Mucosa of rectum (tissue), 2 donors: ENCODE data around the gene RASSF3.

Experiments
- H3K27ac ChIP-seq, 2 donors: one replicate each; pipeline ENCODE4 v1.7.0; 2013; ENCODE audit warnings: inconsistent platforms in 2 of 2, low read depth in 2 of 2, low read length in 2 of 2
- H3K27me3 ChIP-seq, 2 donors: one replicate each; pipeline ENCODE4 v1.7.0; 2013; ENCODE audit warnings: low read length in 2 of 2; ENCODE audit not compliant: control insufficient read depth in 2 of 2, insufficient read depth in 2 of 2
- H3K36me3 ChIP-seq, 2 donors: one replicate each; pipeline ENCODE4 v1.7.0; 2013; ENCODE audit warnings: low read length in 2 of 2; ENCODE audit not compliant: control insufficient read depth in 2 of 2, insufficient read depth in 2 of 2
- H3K4me1 ChIP-seq, 2 donors: one replicate each; pipeline ENCODE4 v1.7.0; 2013; ENCODE audit warnings: low read length in 2 of 2, mild to moderate bottlenecking in 1 of 2; ENCODE audit not compliant: control insufficient read depth in 2 of 2, insufficient read depth in 2 of 2
- H3K4me3 ChIP-seq, 2 donors: one replicate each; pipeline ENCODE4 v1.7.0; 2013; ENCODE audit warnings: low read length in 2 of 2
- H3K9ac ChIP-seq, 2 donors: one replicate each; pipeline ENCODE4 v1.7.0; 2013; ENCODE audit warnings: low read length in 2 of 2, low read depth in 1 of 2, mild to moderate bottlenecking in 1 of 2
- H3K9me3 ChIP-seq, 2 donors: one replicate each; pipeline ENCODE4 v1.7.0; 2013; ENCODE audit warnings: low read length in 2 of 2; ENCODE audit not compliant: control insufficient read depth in 2 of 2
- donor health status: healthy.
- donor health status: Normal muscosa, but diverticular disease.

The RASSF3 gene

DNA sequence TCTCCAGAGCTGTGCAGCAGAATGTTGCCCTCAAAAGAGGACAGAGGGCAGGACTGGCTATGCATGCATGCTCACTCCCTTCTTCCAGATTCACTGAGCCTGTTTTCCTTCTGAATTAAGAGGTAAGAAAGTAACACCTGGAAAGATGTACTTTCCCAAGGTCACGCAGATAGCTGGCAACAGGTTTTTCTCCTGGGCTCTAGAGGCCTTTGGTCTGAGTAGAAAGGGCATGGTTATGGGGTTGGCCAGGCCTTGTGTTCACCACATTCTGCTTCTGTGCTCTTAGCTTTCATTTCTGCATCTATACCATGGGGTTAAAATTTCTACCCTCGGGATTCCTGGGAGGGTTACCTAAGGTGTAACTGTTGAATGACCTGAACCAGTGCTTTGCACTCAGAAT, 57.5 kb downstream of the RASSF3 start:
- no peak overlapping the region for H3K4me3 ChIP-seq
- H3K4me1 ChIP-seq: peaks cover 54 to 62% of the 10 kb centered on the region in 2 donors
- no peaks in the 10 kb centered on the region for H3K27me3 ChIP-seq
- H3K27ac ChIP-seq: peak overlapping the region in 1 of 2 donors; percentile 0
- H3K9me3 ChIP-seq: no peaks in the 10 kb centered on the region
- no peaks in the 10 kb centered on the region for H3K36me3 ChIP-seq
- H3K9ac ChIP-seq: no peak overlapping the region

DNA sequence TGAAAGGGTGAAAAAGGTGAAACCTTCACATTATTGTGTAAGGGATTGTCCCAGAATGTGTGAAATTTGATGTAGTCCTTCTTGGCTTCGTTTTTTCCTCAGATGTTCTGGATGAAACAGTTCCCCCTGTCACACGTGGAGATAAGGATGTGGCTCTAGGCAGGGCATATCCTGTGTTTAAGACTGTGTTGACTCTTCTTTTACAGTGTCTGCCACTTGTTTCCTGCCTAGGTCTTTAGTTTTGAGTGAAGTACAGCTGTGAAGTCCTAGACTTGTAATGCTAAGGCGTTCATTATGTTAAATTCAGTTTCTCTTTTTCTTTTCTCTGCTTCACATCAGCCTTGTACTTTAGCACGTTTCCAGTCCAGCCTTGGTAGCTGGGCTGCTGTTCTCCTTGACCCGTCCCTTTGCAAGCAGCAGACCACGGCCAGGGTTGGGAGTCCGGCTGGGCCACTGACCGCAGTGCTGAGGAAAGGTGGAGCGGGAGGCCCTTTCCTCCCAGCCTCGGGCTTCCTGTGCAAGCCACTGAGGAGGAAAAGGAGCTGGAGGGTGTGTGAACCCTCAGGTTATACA, 59.1 kb downstream of the RASSF3 start:
- H3K9ac ChIP-seq: peak overlapping the region; percentile 10 to 57
- peaks cover 68 to 77% of the 10 kb centered on the region in 2 donors for H3K4me1 ChIP-seq
- H3K4me3 ChIP-seq: peak overlapping the region; percentile 36 to 63
- H3K9me3 ChIP-seq: no peaks in the 10 kb centered on the region
- H3K27ac ChIP-seq: peak overlapping the region; percentile 79 to 92
- H3K36me3 ChIP-seq: no peaks in the 10 kb centered on the region
- H3K27me3 ChIP-seq: no peaks in the 10 kb centered on the region

- Histone ChIP-seq H3K9me3 (no peaks in the 10 kb centered on the region), H3K27ac (peak overlapping the region in 1 of 2 donors; percentile 92)
These were observed 59.7 kb downstream of the RASSF3 start for GRCh38 chr12:64670019-64670418.

DNA sequence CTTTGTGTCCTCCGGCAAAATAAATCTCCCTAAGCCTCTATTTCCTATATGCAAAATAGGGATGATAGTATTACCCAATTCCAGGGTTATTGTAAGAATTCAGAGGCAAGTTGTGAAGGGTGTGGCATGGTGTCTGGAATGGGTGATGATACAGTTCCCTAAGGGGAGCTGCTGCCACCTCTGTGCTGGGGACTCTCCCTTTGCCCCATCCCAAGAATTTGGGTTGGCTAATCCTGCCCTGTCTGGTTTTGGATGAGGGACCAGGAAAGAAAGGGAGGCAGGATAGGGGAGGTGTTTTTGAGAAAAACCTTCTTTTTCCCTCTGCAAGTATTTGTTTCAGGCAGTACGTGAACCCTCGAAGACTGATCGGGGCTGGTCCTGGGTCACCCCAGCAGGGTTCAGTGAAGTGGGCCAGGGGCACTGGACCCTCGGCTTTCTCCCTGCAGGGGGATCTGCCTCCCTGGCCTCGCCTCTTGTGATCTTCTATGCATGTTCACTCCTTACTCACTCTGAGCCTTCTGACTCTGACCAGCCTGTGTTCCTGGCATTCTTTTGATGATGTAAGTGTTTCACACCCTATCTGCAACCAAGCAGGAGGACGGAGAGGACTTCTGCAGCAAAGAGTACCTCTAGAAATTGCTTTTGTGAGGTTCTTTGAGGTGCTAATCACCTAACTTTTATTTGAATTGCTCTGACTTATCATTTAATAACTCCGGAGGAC, 60.8 kb downstream of the RASSF3 start:
- Histone ChIP-seq H3K27ac (peak overlapping the region; percentile 64 to 76), H3K27me3 (no peaks in the 10 kb centered on the region), H3K9me3 (no peaks in the 10 kb centered on the region), H3K9ac (peak overlapping the region in 1 of 2 donors; percentile 36), H3K4me1 (peaks cover 76 to 77% of the 10 kb centered on the region in 2 donors), H3K4me3 (peak overlapping the region in 1 of 2 donors; percentile 13), H3K36me3 (no peaks in the 10 kb centered on the region)

More at GRCh38 chr12:64670019-64670418, 59.7 kb downstream of the RASSF3 start:
- no peaks in the 10 kb centered on the region for H3K36me3 ChIP-seq
- H3K9ac ChIP-seq: peak overlapping the region in 1 of 2 donors; percentile 10
- peak overlapping the region in 1 of 2 donors; percentile 63 for H3K4me3 ChIP-seq
- H3K4me1 ChIP-seq: peaks cover 73 to 79% of the 10 kb centered on the region in 2 donors
- no peaks in the 10 kb centered on the region for H3K27me3 ChIP-seq

GRCh38 chr12:64671681-64672080, 61.4 kb downstream of the RASSF3 start:
- Histone ChIP-seq H3K4me3 (no peak overlapping the region), H3K9me3 (no peaks in the 10 kb centered on the region), H3K27me3 (no peaks in the 10 kb centered on the region), H3K36me3 (no peaks in the 10 kb centered on the region), H3K27ac (peak overlapping the region; percentile 64 to 76), H3K9ac (no peak overlapping the region), H3K4me1 (peaks cover 70 to 74% of the 10 kb centered on the region in 2 donors)

GRCh38 chr12:64672925-64673409, 62.7 kb downstream of the RASSF3 start:
- peak overlapping the region; percentile 78 to 82 for H3K27ac ChIP-seq
- H3K9ac ChIP-seq: peak overlapping the region; percentile 28 to 36
- no peaks in the 10 kb centered on the region for H3K27me3 ChIP-seq
- H3K4me3 ChIP-seq: peak overlapping the region; percentile 1 to 14
- no peaks in the 10 kb centered on the region for H3K9me3 ChIP-seq
- H3K4me1 ChIP-seq: peaks cover 70 to 71% of the 10 kb centered on the region in 2 donors
- no peaks in the 10 kb centered on the region for H3K36me3 ChIP-seq

GRCh38 chr12:64673490-64674169, 63.3 kb downstream of the RASSF3 start:
- Histone ChIP-seq H3K4me1 (peaks cover 70 to 73% of the 10 kb centered on the region in 2 donors), H3K9ac (no peak overlapping the region), H3K27ac (peak overlapping the region; percentile 78 to 82), H3K4me3 (peak overlapping the region; percentile 1 to 14), H3K27me3 (no peaks in the 10 kb centered on the region), H3K36me3 (no peaks in the 10 kb centered on the region), H3K9me3 (no peaks in the 10 kb centered on the region)

GRCh38 chr12:64674367-64674922, 64.2 kb downstream of the RASSF3 start:
- no peak overlapping the region for H3K4me3 ChIP-seq
- H3K4me1 ChIP-seq: peaks cover 65 to 73% of the 10 kb centered on the region in 2 donors
- no peak overlapping the region for H3K9ac ChIP-seq
- H3K9me3 ChIP-seq: no peaks in the 10 kb centered on the region
- no peaks in the 10 kb centered on the region for H3K36me3 ChIP-seq
- H3K27me3 ChIP-seq: no peaks in the 10 kb centered on the region
- H3K27ac ChIP-seq: peak overlapping the region; percentile 78 to 82

DNA sequence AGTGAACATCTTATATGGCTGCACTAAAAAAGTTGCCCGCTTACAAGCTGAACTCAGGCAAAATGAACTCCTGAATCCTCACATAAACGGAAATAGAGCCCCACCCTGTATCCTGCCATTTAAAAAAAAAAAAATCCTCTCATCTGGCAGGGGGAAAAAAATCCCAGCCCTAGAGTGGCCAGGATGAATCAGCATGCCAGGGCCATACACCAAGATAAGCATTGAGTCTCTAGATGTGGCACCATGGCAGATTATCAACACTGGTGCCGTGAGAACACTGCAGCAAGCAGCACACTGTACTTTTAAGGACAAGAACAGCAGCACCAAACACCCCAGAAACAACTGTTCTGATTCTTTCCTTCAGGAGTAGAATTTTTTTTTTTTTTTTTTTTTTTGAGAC, 65.5 kb downstream of the RASSF3 start:
- Histone ChIP-seq H3K4me1 (peaks cover 65 to 71% of the 10 kb centered on the region in 2 donors), H3K9me3 (no peaks in the 10 kb centered on the region), H3K9ac (no peak overlapping the region), H3K27me3 (no peaks in the 10 kb centered on the region), H3K36me3 (no peaks in the 10 kb centered on the region), H3K27ac (peak overlapping the region; percentile 35 to 52), H3K4me3 (no peak overlapping the region)
